Fibroblast of the aortic adventitia (primary cell): ENCODE measurements around the gene HBD. TPM values are rescaled to one million over a fixed set of nuclear protein-coding genes. Genes with fewer than 3 reads are reported as not detected.

ENCODE experiments used
- DNase-seq: peaks from one replicate; pipeline ENCODE4 v3.0.0-alpha.2; 2010; ENCODE audit warnings: low read depth
- H3K4me3 ChIP-seq: 2 replicates; pipeline ENCODE4 v1.5.1; 2011; ENCODE audit warnings: low read depth, mild to moderate bottlenecking, control low read depth, low read length, moderate library complexity
- CTCF ChIP-seq: IDR thresholded peaks from 2 replicates; pipeline ENCODE4 v1.5.1; 2011; ENCODE audit warnings: mild to moderate bottlenecking, low read length, control low read depth, inconsistent platforms; ENCODE audit not compliant: insufficient read depth
- total RNA-seq: library from RNA; depleted of rRNA; stranded (reverse); fragments of >200 nt; gene quantifications from 2 replicates; pipeline ENCODE4 v1.2.3, GENCODE V29; 2012; ENCODE audit warnings: low replicate concordance

HBD gene
- total RNA-seq, 1 donor = not detected

GRCh38 chr11:5210376-5210885 is 23.9 kb downstream of the HBD start:
- H3K4me3 ChIP-seq = no peak overlapping the region
- no peak for TF ChIP-seq CTCF
- no peak for DNase-seq

GRCh38 chr11:5204787-5205186 is 29.5 kb downstream of the HBD start:
- H3K4me3 ChIP-seq = no peak overlapping the region
- peak; percentile 88 for DNase-seq
- peak; percentile 69 for TF ChIP-seq CTCF

GRCh38 chr11:5203366-5203765 is 30.9 kb downstream of the HBD start:
- TF ChIP-seq CTCF = no peak
- no peak overlapping the region for H3K4me3 ChIP-seq
- DNase-seq = no peak

- H3K4me3 ChIP-seq = no peak within 1 kb of the TSS
- no peak for TF ChIP-seq CTCF
- no peak for DNase-seq
Observed at GRCh38 chr11:5200582-5200981, 33.7 kb downstream of the HBD start, which contains the start of gene OR51V1. OR51V1 (minus strand) TSS chr11:5200682; CDS start chr11:5200682, 0 bp downstream.

- DNase-seq = no peak
- no peak for TF ChIP-seq CTCF
- no peak overlapping the region for H3K4me3 ChIP-seq
Observed at GRCh38 chr11:5198285-5198684, 36.0 kb downstream of the HBD start.

GRCh38 chr11:5197536-5197935 is 36.7 kb downstream of the HBD start:
- TF ChIP-seq CTCF = no peak
- no peak for DNase-seq
- H3K4me3 ChIP-seq = no peak overlapping the region

GRCh38 chr11:5196731-5197130 is 37.6 kb downstream of the HBD start:
- TF ChIP-seq CTCF = no peak
- DNase-seq = no peak
- H3K4me3 ChIP-seq = no peak overlapping the region
